ENCODE results near the gene NID1.

Gene NID1

DNA sequence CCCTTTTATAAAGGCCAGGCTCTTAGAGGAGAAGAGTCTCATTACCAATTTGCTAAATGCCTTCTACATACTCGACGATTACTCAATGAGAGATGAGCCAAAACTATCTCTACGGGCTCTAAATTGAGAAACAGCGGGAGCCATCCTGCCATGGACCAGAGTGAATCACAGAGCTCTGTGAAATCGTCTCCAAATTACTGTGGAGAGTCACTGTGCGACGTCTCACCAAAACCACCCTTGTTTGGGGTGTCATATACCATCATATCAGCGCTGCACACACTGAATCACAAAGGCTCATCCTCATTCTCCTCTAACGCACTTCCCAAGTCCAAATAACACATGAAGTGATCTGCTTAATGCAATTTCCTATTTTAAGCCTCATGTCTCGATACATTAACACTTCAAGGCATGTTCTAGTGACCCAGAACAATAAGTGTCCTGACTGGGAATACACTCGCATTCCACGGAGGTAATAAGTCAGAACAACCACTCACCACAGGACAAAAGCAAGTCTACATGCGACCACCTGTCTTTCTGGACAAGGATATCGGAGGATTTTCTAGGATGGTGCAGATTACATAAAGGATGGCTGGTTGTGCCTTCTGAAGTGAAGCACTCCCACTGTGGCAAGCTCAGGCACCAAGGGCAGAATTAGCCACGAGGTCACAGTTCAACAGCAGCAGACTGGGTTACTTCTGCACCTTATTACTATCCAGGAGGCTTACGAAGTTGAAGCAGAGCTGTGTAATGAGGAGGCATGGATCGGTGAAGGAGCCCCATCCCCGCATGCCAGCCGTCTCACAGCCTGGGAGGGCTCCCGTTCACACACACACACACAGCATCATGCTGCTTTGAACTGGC, 44.3 kb downstream of the NID1 start:
- in situ Hi-C loops (cut with HindIII; ENCODE audit: low sequenced_read_pairs), result no loop called here
- peak; percentile 28 for DNase-seq (ENCODE audit: low read depth, low spot score)
- no peak overlapping the region for H3K4me3 ChIP-seq (ENCODE audit: low read depth, low read length)
- TF ChIP-seq, protein P1, sequence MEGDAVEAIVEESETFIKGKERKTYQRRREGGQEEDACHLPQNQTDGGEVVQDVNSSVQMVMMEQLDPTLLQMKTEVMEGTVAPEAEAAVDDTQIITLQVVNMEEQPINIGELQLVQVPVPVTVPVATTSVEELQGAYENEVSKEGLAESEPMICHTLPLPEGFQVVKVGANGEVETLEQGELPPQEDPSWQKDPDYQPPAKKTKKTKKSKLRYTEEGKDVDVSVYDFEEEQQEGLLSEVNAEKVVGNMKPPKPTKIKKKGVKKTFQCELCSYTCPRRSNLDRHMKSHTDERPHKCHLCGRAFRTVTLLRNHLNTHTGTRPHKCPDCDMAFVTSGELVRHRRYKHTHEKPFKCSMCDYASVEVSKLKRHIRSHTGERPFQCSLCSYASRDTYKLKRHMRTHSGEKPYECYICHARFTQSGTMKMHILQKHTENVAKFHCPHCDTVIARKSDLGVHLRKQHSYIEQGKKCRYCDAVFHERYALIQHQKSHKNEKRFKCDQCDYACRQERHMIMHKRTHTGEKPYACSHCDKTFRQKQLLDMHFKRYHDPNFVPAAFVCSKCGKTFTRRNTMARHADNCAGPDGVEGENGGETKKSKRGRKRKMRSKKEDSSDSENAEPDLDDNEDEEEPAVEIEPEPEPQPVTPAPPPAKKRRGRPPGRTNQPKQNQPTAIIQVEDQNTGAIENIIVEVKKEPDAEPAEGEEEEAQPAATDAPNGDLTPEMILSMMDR (IDR thresholded peaks at IDR 0.05; ENCODE audit: low read depth, low read length), result no peak

DNA sequence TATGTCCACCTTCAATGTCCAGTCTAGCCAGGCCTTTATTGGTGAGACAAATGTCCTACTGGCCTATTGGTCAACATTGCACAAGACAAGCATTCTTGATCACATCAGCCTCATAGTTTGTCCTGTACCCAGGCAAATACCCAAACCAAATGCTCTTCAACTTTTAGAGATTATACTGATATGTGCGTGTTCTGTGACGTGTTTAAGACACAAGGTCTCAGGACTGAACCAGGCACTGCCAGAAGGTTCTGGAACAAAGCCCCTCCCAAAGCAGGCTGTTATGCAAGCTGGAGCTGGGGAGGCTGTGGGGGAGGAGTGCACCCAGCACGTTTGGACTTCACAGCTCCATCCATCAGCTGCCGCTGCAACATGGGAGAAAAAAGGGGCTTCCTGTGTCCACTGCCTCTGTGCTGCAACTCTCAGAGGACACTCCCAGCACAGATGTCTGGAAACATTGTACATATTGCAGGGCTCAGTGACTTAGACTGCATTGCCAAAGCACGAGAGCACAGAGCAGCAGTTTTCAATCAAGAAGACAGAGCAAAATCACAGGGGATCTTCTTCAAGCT, 45.9 kb downstream of the NID1 start:
- TF ChIP-seq, protein P1 (IDR thresholded peaks at IDR 0.05; ENCODE audit: low read depth, low read length), result no peak
- in situ Hi-C loops (cut with HindIII; ENCODE audit: low sequenced_read_pairs), result no loop called here
- DNase-seq (ENCODE audit: low read depth, low spot score), result no peak
- H3K4me3 ChIP-seq (ENCODE audit: low read depth, low read length), result no peak overlapping the region

DNA sequence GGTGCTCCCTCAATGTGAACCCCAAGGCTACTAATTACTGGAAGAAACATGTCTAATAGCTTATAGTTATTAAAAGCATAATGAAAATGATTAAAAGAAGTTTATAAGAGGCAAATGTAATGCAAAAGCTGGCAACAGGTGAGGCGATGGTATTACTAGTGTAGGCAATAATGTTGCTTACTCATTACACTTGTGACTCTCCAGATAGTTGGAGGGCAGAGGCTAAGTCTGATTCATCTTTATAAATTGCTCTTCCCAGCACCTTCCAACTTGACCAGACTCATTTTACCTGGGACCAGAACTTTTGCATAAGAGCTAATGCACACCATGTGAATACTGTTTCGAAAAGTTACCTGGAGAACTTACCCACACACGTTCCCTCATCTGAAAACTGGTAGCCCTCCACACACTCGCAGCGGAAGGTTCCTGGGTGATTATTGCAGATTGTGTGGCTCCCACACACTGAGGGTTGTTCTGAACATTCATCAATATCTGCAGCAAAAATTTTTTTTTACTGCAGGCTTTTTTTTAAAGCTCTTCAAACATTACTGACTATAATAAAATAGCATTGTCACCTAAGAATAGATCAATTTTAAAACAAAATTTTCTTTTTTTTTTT, 48.0 kb downstream of the NID1 start:
- DNase-seq (ENCODE audit: low read depth, low spot score), result no peak
- in situ Hi-C loops (cut with HindIII; ENCODE audit: low sequenced_read_pairs), result no loop called here

DNA sequence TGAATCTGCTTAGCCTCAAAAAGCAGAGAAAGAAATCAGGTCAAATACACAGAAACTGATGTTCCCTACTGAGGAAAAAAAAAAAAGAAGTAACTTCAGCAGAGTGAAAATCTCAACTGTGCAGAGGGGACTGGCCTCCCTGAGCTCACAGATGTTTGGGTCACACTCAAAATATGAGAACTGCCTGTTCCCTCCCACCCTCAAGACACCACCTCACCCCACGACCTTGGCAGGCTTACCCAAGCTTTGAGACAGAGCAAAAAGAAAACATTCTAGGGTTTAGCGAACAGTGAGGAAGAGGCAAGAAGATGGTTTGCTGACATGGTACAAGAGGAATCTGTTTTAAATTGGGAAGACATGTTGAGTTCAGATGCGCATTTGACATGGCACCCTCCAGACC, 48.8 kb downstream of the NID1 start:
- no peak overlapping the region for H3K4me3 ChIP-seq (ENCODE audit: low read depth, low read length)
- TF ChIP-seq, protein P1 (IDR thresholded peaks at IDR 0.05; ENCODE audit: low read depth, low read length), result no peak
- peak; percentile 78 for DNase-seq (ENCODE audit: low read depth, low spot score)
- in situ Hi-C loops (cut with HindIII; ENCODE audit: low sequenced_read_pairs), result no loop called here

More for the DNA sequence above, 48.0 kb downstream of the NID1 start:
- H3K4me3 ChIP-seq (ENCODE audit: low read depth, low read length), result no peak overlapping the region
- TF ChIP-seq, protein P1 (IDR thresholded peaks at IDR 0.05; ENCODE audit: low read depth, low read length), result no peak

DNA sequence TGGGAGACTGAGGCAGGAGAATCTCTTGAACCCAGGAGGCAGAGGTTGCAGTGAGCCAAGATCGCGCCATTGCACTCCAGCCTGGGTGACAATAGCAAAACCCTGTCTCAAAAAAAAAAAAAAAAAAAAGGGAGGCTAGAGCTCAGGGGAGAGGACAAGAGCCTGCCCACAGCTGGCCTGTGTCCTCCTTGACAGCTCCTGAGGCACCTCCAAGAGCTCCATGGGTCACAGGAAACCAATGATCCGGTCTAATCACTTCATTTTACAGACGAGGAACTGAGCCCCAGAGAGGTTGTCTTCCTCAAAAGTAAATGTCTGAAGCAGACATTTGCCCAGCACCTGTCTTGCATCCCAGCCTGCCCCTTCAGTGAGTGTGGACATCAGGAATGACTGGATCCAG, 49.4 kb downstream of the NID1 start:
- in situ Hi-C loops (cut with HindIII; ENCODE audit: low sequenced_read_pairs), result no loop called here
- H3K4me3 ChIP-seq (ENCODE audit: low read depth, low read length), result no peak overlapping the region
- TF ChIP-seq, protein P1 (IDR thresholded peaks at IDR 0.05; ENCODE audit: low read depth, low read length), result no peak
- no peak for DNase-seq (ENCODE audit: low read depth, low spot score)

DNA sequence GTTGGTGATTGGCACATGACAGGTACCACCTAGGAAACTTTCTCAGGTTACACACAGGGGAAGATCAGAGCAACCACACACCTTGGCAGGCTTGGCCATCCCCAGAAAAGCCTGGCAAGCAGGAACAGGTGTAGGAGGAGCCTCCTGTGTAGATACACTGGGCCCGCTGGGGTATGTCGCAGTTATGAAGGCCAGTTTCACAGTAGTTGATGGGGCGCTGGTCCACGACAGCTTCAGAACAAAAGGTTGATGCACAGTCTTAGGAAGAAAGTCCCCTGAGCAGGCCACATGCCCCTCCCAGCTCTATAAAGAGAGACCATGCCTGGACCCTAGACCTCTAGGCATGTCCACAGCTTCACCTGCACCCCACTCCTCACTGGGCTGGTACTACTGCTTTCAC, 51.6 kb downstream of the NID1 start:
- in situ Hi-C loops (cut with HindIII; ENCODE audit: low sequenced_read_pairs), result no loop called here
- DNase-seq (ENCODE audit: low read depth, low spot score), result no peak
- TF ChIP-seq, protein P1 (IDR thresholded peaks at IDR 0.05; ENCODE audit: low read depth, low read length), result no peak

More for the DNA sequence above, 51.6 kb downstream of the NID1 start:
- no peak overlapping the region for H3K4me3 ChIP-seq (ENCODE audit: low read depth, low read length)

Measured in astrocyte of the spinal cord (primary cell).